A549 (cell line): Measurements from ENCODE around the gene MNX1. TPM values are rescaled to one million over a fixed set of nuclear protein-coding genes. Genes with fewer than 3 reads are reported as not detected.

Experiments
- ATAC-seq, 2 experiments: fragments of 200-7000 bp in 1 of 2; fragments of >200 bp in 1 of 2; cut with Nextera tagmentation in 1 of 2; cut with Tn5 transposase in 1 of 2; 3 replicates each; pipeline versions ENCODE4 v1.8.0 to v1.9.1; 2018 to 2020; ENCODE audit warnings: mild to moderate bottlenecking in 1 of 2, moderate library complexity in 1 of 2
- CTCF ChIA-PET: fragments of 300-600 bp; sonication (Branson Sonifier 250); formaldehyde crosslinking; extraction: SDS; loops from one replicate; lab custom pipeline; 2021; ENCODE audit warnings: antibody characterized with exemption, inconsistent platforms; lab: Yijun Ruan, JAX
- POLR2A ChIA-PET: fragments of 350-600 bp; formaldehyde crosslinking; extraction: SDS; loops from one replicate; lab custom pipeline; 2021; ENCODE audit warnings: antibody characterized with exemption, inconsistent platforms; lab: Yijun Ruan, JAX
- DNase-seq, 2 experiments: peaks; one replicate each; pipeline versions ENCODE4 v3.0.0 to v3.0.0-alpha.2; 2011 to 2016; ENCODE audit warnings: low read depth in 1 of 2, low spot score in 1 of 2
- FAIRE-seq: peaks from 2 replicates; lab custom pipeline; 2011; peaks lifted over from hg19 to GRCh38; lab: Jason Lieb, UNC
- H3K27ac ChIP-seq, 2 experiments: fragments of >200 bp; sonication (Bioruptor Twin); formaldehyde crosslinking; 3 replicates each; pipeline ENCODE4 v1.5.1; 2016 to 2017
- H3K4me1 ChIP-seq: fragments of >200 bp; sonication (Bioruptor Twin); formaldehyde crosslinking; 3 replicates; pipeline ENCODE4 v1.6.1; 2016
- H3K4me2 ChIP-seq: fragments of >200 bp; sonication (Bioruptor Twin); formaldehyde crosslinking; 3 replicates; pipeline ENCODE4 v1.6.1; 2016
- H3K4me3 ChIP-seq: fragments of >200 bp; sonication (Bioruptor Twin); formaldehyde crosslinking; 3 replicates; pipeline ENCODE4 v1.5.1; 2016
- H3K9me3 ChIP-seq: fragments of >200 bp; sonication (Bioruptor Twin); formaldehyde crosslinking; 3 replicates; pipeline ENCODE4 v1.6.1; 2016
- BCL3 ChIP-seq: fragments of >200 bp; sonication (Bioruptor Twin); formaldehyde crosslinking; IDR thresholded peaks from 3 replicates; pipeline ENCODE4 v1.6.1; 2016
- CBX2 ChIP-seq: fragments of 200-600 bp; sonication (generic); IDR thresholded peaks from 2 replicates; pipeline ENCODE4 v1.6.1; 2016; ENCODE audit warnings: low read depth, mild to moderate bottlenecking, borderline replicate concordance
- CHD2 ChIP-seq: fragments of 150-350 bp; IDR thresholded peaks from 2 replicates; pipeline ENCODE4 v1.6.1; 2014; ENCODE audit warnings: low read length; ENCODE audit not compliant: partially characterized antibody
- ESRRA ChIP-seq: fragments of 150-350 bp; IDR thresholded peaks from 2 replicates; pipeline ENCODE4 v1.6.1; 2014; ENCODE audit warnings: mild to moderate bottlenecking, low read length, borderline replicate concordance
- GATA3 ChIP-seq: IDR thresholded peaks from 2 replicates; pipeline ENCODE4 v1.6.1; 2012; ENCODE audit warnings: borderline replicate concordance
- HDAC2 ChIP-seq: fragments of 200-600 bp; sonication (generic); IDR thresholded peaks from 2 replicates; pipeline ENCODE4 v1.6.1; 2016
- HEYL ChIP-seq: fragments of 250-450 bp; sonication (Bioruptor Pico); IDR thresholded peaks from 2 replicates; pipeline ENCODE4 v1.8.0; 2021; ENCODE audit warnings: mild to moderate bottlenecking, moderate library complexity
- HOXA7 ChIP-seq: fragments of 250-450 bp; sonication (Bioruptor Pico); IDR thresholded peaks from 2 replicates; pipeline ENCODE4 v1.5.0; 2020; ENCODE audit warnings: mild to moderate bottlenecking, moderate library complexity
- HOXB13 ChIP-seq: fragments of 250-450 bp; sonication (Bioruptor Pico); IDR thresholded peaks from 2 replicates; pipeline ENCODE4 v1.5.0; 2020; ENCODE audit warnings: low read depth, mild to moderate bottlenecking, moderate library complexity
- HOXB5 ChIP-seq: fragments of 250-450 bp; sonication (Bioruptor Pico); IDR thresholded peaks from 2 replicates; pipeline ENCODE4 v1.5.0; 2020; ENCODE audit warnings: mild to moderate bottlenecking, moderate library complexity
- JUN ChIP-seq, 2 experiments: fragments of >200 bp; sonication (Bioruptor Twin); formaldehyde crosslinking; IDR thresholded peaks; 2 replicates in 1 of 2; 3 replicates in 1 of 2; pipeline ENCODE4 v1.6.1; 2016 to 2017
- JUNB ChIP-seq: fragments of >200 bp; sonication (Bioruptor Twin); formaldehyde crosslinking; IDR thresholded peaks from 2 replicates; pipeline ENCODE4 v1.6.1; 2016
- KDM1A ChIP-seq: fragments of 200-600 bp; sonication (generic); IDR thresholded peaks from 2 replicates; pipeline ENCODE4 v1.6.1; 2016; ENCODE audit warnings: low read depth, mild to moderate bottlenecking
- MAX ChIP-seq: IDR thresholded peaks from 2 replicates; pipeline ENCODE4 v1.6.1; 2012
- NFE2L2 ChIP-seq: fragments of 150-350 bp; conservative IDR thresholded peaks from 2 replicates; pipeline ENCODE4 v1.6.1; 2014; ENCODE audit warnings: low read length
- NPAS2 ChIP-seq: fragments of 250-450 bp; sonication (Bioruptor Pico); IDR thresholded peaks from 2 replicates; pipeline ENCODE4 v1.8.0; 2022; ENCODE audit warnings: mild to moderate bottlenecking, moderate library complexity, borderline replicate concordance
- NR3C1 ChIP-seq: fragments of >200 bp; sonication (Bioruptor Twin); formaldehyde crosslinking; IDR thresholded peaks from 3 replicates; pipeline ENCODE4 v1.6.1; 2017
- POLR2A ChIP-seq: IDR thresholded peaks from 2 replicates; pipeline ENCODE4 v1.6.1; 2012; ENCODE audit warnings: mild to moderate bottlenecking, low read length
- RAD21 ChIP-seq, 2 experiments: fragments of >200 bp in 1 of 2; sonication (Bioruptor Twin) in 1 of 2; formaldehyde crosslinking in 1 of 2; IDR thresholded peaks in 1 of 2; conservative IDR thresholded peaks in 1 of 2; 2 replicates in 1 of 2; 3 replicates in 1 of 2; pipeline ENCODE4 v1.6.1; 2012 to 2018; ENCODE audit warnings: inconsistent platforms in 1 of 2
- RNF2 ChIP-seq: fragments of 200-600 bp; sonication (generic); IDR thresholded peaks from 2 replicates; pipeline ENCODE4 v1.6.1; 2016; ENCODE audit warnings: low read depth, mild to moderate bottlenecking, antibody characterized with exemption, moderate library complexity, borderline replicate concordance
- SMC3 ChIP-seq: fragments of >200 bp; sonication (Bioruptor Twin); formaldehyde crosslinking; IDR thresholded peaks from 3 replicates; pipeline ENCODE4 v1.6.1; 2018; ENCODE audit warnings: inconsistent platforms
- SREBF2 ChIP-seq: fragments of 450-650 bp; IDR thresholded peaks from 2 replicates; pipeline ENCODE4 v1.6.1; 2014; ENCODE audit warnings: mild to moderate bottlenecking, moderate library complexity
- TFCP2L1 ChIP-seq: fragments of 250-450 bp; sonication (Bioruptor Pico); IDR thresholded peaks from 2 replicates; pipeline ENCODE4 v1.5.0; 2021; ENCODE audit warnings: mild to moderate bottlenecking
- ZNF302 ChIP-seq: fragments of 250-450 bp; sonication (Bioruptor Pico); IDR thresholded peaks from 2 replicates; pipeline ENCODE4 v1.9.0; 2021; ENCODE audit warnings: inconsistent platforms, mild to moderate bottlenecking, moderate library complexity
- WGBS: methylation state at CpG from one replicate; pipeline ENCODE4 v1.1.6; 2017; ENCODE audit errors: missing lambda C conversion rate; 5-methylcytosine and 5-hydroxymethylcytosine counted together
- polyA plus RNA-seq, 4 experiments: library from polyadenylated mRNA; depleted of rRNA in 3 of 4; stranded (reverse); fragments of >200 nt; fragmentation: RNase III in 1 of 4; extraction: RNeasy Plus Mini Kit Qiagen cat#74134 plus additional on column Dnase treatment in 1 of 4; gene quantifications; 2 replicates in 3 of 4; 3 replicates in 1 of 4; pipeline ENCODE4 v1.2.3, GENCODE V29; 2011 to 2017
- TF ChIP-seq, protein P1 (sequence below): IDR thresholded peaks from 2 replicates; pipeline ENCODE4 v1.6.1; 2012
- TF ChIP-seq, protein P2 (sequence below): fragments of >200 bp; sonication (Bioruptor Twin); formaldehyde crosslinking; IDR thresholded peaks from 2 replicates; pipeline ENCODE4 v1.6.1; 2016
- TF ChIP-seq, protein P3 (sequence below): fragments of 450-650 bp; IDR thresholded peaks from 2 replicates; pipeline ENCODE4 v1.6.1; 2014; ENCODE audit warnings: antibody characterized with exemption

Gene MNX1
- polyA plus RNA-seq, 2 of the 4 experiments (the other 2 are of a cell fraction), result 0.70 to 4.5 TPM

GRCh38 chr7:156986378-156986777 lies 24.1 kb downstream of the MNX1 start:
- no peak overlapping the region for H3K4me2 ChIP-seq
- H3K4me3 ChIP-seq, result no peak overlapping the region
- no peaks in the 10 kb centered on the region for H3K9me3 ChIP-seq
- no peaks in the 10 kb centered on the region for H3K4me1 ChIP-seq
- CTCF ChIA-PET, result interaction anchor here (2.8 kb wide), 1 partner anchor 17 kb away, joined by 13 read pairs; no protein-coding TSS in a partner anchor
- no peak overlapping the region for H3K27ac ChIP-seq
- TF ChIP-seq ESRRA (no peak), CBX2 (no peak), JUNB (no peak), RAD21 (conservative IDR thresholded peaks at IDR 0.05 in 1 of 2, IDR thresholded peaks at IDR 0.05 in 1 of 2) (no peak)
- POLR2A ChIA-PET, result no interaction called here
- FAIRE-seq, result no peak
- WGBS, result 85% methylated on average over 8 of the region's 8 CpGs
- no peak for ATAC-seq
- DNase-seq, result no peak

DNA sequence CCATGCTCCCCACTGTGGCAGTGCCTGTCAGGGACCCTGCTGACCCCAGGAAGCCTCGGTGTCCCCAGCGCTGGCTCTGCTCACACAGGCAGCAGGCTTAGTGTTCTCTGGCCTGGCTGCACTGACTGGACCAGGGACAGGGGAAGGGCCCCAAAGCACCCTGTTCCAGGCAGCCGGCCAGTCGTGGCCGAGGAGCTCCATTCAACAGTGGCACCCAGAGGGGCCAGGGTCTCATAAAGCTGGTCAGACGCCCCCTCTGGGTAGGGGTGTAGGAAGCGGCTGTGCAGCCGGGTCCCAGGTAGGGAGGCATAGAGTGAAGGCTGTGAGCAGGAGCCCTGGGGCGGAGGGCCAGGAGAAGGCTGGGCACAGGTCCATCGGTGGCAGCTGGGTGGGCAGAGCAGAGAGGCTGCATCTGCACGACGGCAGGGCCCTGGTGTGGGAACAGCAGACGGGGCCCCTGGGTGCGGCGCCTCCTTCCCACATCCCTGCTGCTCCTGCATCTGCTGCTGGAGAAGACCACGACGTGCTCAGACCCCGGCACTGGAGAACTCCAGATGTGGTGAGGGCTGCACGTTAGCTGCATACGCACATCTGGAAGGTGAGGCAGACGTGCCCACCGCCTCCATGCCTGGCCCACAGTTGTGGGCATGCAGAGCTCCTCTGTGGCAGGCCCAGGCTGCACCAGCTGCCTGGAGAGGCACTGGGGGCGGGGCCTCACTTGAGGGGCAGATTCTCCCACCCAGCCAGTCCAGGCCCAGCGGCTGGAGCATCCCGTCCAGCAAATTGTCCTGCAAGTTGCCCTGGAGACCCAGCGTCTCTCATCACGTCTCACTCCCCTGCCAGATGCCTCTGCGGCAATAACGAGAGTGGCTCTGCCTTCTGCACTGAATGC lies 25.1 kb downstream of the MNX1 start:
- WGBS, result 87% methylated on average over 21 of the region's 29 CpGs
- TF ChIP-seq, protein P1, sequence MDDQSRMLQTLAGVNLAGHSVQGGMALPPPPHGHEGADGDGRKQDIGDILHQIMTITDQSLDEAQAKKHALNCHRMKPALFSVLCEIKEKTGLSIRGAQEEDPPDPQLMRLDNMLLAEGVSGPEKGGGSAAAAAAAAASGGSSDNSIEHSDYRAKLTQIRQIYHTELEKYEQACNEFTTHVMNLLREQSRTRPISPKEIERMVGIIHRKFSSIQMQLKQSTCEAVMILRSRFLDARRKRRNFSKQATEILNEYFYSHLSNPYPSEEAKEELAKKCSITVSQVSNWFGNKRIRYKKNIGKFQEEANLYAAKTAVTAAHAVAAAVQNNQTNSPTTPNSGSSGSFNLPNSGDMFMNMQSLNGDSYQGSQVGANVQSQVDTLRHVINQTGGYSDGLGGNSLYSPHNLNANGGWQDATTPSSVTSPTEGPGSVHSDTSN, result no peak
- TF ChIP-seq HOXB13 (CRISPR knock-in tag) (no peak), CHD2 (no peak), TFCP2L1 (CRISPR knock-in tag) (no peak), BCL3 (no peak), SMC3 (no peak), ESRRA (no peak), ZNF302 (no peak), NFE2L2 (no peak), JUNB (no peak), MAX (no peak), HDAC2 (no peak), HOXA7 (CRISPR knock-in tag) (no peak), JUN (IDR thresholded peaks at IDR 0.05) (no peak), RAD21 (conservative IDR thresholded peaks at IDR 0.05 in 1 of 2, IDR thresholded peaks at IDR 0.05 in 1 of 2) (no peak), GATA3 (no peak), SREBF2 (no peak)
- TF ChIP-seq, protein P2, sequence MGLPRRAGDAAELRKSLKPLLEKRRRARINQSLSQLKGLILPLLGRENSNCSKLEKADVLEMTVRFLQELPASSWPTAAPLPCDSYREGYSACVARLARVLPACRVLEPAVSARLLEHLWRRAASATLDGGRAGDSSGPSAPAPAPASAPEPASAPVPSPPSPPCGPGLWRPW, result no peak
- DNase-seq, result no peak
- H3K4me3 ChIP-seq, result no peak overlapping the region
- FAIRE-seq, result no peak
- H3K4me1 ChIP-seq, result no peaks in the 10 kb centered on the region
- H3K27ac ChIP-seq, result no peak overlapping the region
- POLR2A ChIA-PET, result no interaction called here
- H3K4me2 ChIP-seq, result no peak overlapping the region
- CTCF ChIA-PET, result interaction anchor here (0.6 to 2.8 kb wide), 3 partner anchors 15 to 316 kb away, joined by 3 to 13 read pairs (median 3); no protein-coding TSS in a partner anchor
- no peaks in the 10 kb centered on the region for H3K9me3 ChIP-seq
- no peak; a peak in 3 of 6 replicates for ATAC-seq

GRCh38 chr7:156984174-156984891 lies 26.1 kb downstream of the MNX1 start:
- ChIA-PET POLR2A (no interaction called here), CTCF (interaction anchor here (0.7 to 2.8 kb wide), 2 partner anchors 15 to 16 kb away, joined by 3 to 13 read pairs; no protein-coding TSS in a partner anchor)
- ATAC-seq, result no peak
- DNase-seq, result no peak
- Histone ChIP-seq H3K4me2 (no peak overlapping the region), H3K4me1 (no peaks in the 10 kb centered on the region), H3K27ac (no peak overlapping the region), H3K9me3 (no peaks in the 10 kb centered on the region), H3K4me3 (no peak overlapping the region)
- WGBS, result 78% methylated on average over 14 of the region's 14 CpGs
- no peak for FAIRE-seq
- TF ChIP-seq JUN (IDR thresholded peaks at IDR 0.05) (no peak), RNF2 (no peak), BCL3 (no peak), HEYL (CRISPR knock-in tag) (no peak), SREBF2 (no peak), HOXB5 (CRISPR knock-in tag) (no peak), KDM1A (no peak), NR3C1 (no peak), NPAS2 (CRISPR knock-in tag) (no peak), POLR2A (no peak), ESRRA (no peak), HOXA7 (CRISPR knock-in tag) (no peak), RAD21 (conservative IDR thresholded peaks at IDR 0.05 in 1 of 2, IDR thresholded peaks at IDR 0.05 in 1 of 2) (no peak)
- TF ChIP-seq, protein P3, sequence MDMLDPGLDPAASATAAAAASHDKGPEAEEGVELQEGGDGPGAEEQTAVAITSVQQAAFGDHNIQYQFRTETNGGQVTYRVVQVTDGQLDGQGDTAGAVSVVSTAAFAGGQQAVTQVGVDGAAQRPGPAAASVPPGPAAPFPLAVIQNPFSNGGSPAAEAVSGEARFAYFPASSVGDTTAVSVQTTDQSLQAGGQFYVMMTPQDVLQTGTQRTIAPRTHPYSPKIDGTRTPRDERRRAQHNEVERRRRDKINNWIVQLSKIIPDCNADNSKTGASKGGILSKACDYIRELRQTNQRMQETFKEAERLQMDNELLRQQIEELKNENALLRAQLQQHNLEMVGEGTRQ, result no peak
